Neutrophil (primary cell): ENCODE results near the gene PLXNA4.

Source experiments
- H3K27ac ChIP-seq: fragments of 200-600 bp; sonication (generic); 2 replicates; pipeline ENCODE4 v1.5.1; 2016; ENCODE audit warnings: mild to moderate bottlenecking, moderate library complexity
- H3K27me3 ChIP-seq: fragments of 200-600 bp; sonication (generic); 2 replicates; pipeline ENCODE4 v1.6.0; 2016; ENCODE audit warnings: mild to moderate bottlenecking
- H3K36me3 ChIP-seq: fragments of 200-600 bp; sonication (generic); 2 replicates; pipeline ENCODE4 v1.5.1; 2017
- H3K4me1 ChIP-seq, 2 experiments: fragments of 200-600 bp in 1 of 2; sonication (generic) in 1 of 2; 1 replicate in 1 of 2; 2 replicates in 1 of 2; pipeline versions ENCODE4 v1.5.1 to v1.6.1; 2013 to 2016; ENCODE audit warnings: low read depth in 1 of 2, low read length in 1 of 2, mild to moderate bottlenecking in 1 of 2, moderate library complexity in 1 of 2; ENCODE audit not compliant: control insufficient read depth in 1 of 2, insufficient read depth in 1 of 2
- H3K4me3 ChIP-seq, 2 experiments: fragments of 200-600 bp in 1 of 2; sonication (generic) in 1 of 2; 1 replicate in 1 of 2; 2 replicates in 1 of 2; pipeline ENCODE4 v1.5.1; 2013 to 2016; ENCODE audit warnings: low read depth in 1 of 2, low read length in 1 of 2, mild to moderate bottlenecking in 1 of 2, moderate library complexity in 1 of 2
- H3K9me3 ChIP-seq: fragments of 200-600 bp; sonication (generic); 2 replicates; pipeline ENCODE4 v1.5.1; 2016
- CTCF ChIP-seq: fragments of 200-600 bp; sonication (generic); IDR thresholded peaks from 2 replicates; pipeline ENCODE4 v1.5.1; 2016; ENCODE audit warnings: antibody characterized with exemption

PLXNA4 gene

GRCh38 chr7:132465516-132465915, 110.8 kb downstream of the PLXNA4 start:
- H3K27ac ChIP-seq = no peak overlapping the region
- no peak overlapping the region for H3K4me3 ChIP-seq
- no peak for TF ChIP-seq CTCF
- no peaks in the 10 kb centered on the region for H3K9me3 ChIP-seq
- H3K36me3 ChIP-seq = no peaks in the 10 kb centered on the region
- no peaks in the 10 kb centered on the region for H3K27me3 ChIP-seq
- H3K4me1 ChIP-seq = no peaks in the 10 kb centered on the region

DNA sequence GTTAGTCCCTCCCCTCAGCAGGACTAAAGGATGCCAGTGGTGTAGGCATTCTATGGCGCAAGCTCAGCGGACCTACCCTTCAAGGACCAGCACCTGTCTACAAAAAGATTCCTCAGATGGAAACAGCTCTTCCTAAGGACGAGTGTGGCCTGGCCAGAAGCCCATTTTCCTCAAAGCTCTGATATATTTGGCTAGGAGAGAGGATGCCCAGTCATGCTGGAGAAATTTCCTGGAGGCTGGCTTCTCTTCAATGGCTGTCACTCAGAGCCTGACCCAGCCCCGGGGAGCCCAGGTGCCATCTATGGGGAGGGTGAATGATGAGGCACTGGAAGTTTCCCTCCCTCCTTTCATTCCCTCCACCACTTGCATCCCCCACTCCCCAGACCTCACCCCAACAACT, 111.5 kb downstream of the PLXNA4 start:
- Histone ChIP-seq H3K27me3 (no peaks in the 10 kb centered on the region), H3K4me1 (no peaks in the 10 kb centered on the region), H3K4me3 (no peak overlapping the region), H3K9me3 (no peaks in the 10 kb centered on the region), H3K27ac (no peak overlapping the region), H3K36me3 (no peaks in the 10 kb centered on the region)
- TF ChIP-seq CTCF = no peak

- no peak overlapping the region for H3K27ac ChIP-seq
- H3K27me3 ChIP-seq = no peaks in the 10 kb centered on the region
- no peak overlapping the region for H3K4me3 ChIP-seq
- no peaks in the 10 kb centered on the region for H3K4me1 ChIP-seq
- no peak for TF ChIP-seq CTCF
- no peaks in the 10 kb centered on the region for H3K36me3 ChIP-seq
- H3K9me3 ChIP-seq = no peaks in the 10 kb centered on the region
Measured at GRCh38 chr7:132463922-132464321, 112.3 kb downstream of the PLXNA4 start.

DNA sequence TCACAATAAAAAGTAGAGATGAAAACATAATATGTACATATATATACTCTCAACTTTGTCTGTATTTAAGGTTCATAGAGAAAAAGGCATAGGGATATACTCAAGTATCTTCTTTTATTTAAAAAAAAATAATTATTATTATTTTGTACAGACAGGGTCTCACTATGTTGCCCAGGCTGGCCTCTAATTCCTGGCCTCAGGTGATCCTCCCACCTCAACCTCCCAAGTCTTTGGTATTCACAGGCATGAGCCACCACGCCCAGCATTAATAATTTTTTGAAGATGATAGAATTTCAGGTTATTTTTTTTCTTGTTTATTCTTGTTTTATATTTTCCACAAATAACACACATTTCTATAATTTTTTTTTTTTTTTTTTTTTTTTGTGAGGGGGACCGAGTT, 113.8 kb downstream of the PLXNA4 start:
- no peaks in the 10 kb centered on the region for H3K36me3 ChIP-seq
- no peak for TF ChIP-seq CTCF
- no peaks in the 10 kb centered on the region for H3K9me3 ChIP-seq
- no peaks in the 10 kb centered on the region for H3K27me3 ChIP-seq
- no peak overlapping the region for H3K4me3 ChIP-seq
- H3K4me1 ChIP-seq = no peaks in the 10 kb centered on the region
- H3K27ac ChIP-seq = no peak overlapping the region

DNA sequence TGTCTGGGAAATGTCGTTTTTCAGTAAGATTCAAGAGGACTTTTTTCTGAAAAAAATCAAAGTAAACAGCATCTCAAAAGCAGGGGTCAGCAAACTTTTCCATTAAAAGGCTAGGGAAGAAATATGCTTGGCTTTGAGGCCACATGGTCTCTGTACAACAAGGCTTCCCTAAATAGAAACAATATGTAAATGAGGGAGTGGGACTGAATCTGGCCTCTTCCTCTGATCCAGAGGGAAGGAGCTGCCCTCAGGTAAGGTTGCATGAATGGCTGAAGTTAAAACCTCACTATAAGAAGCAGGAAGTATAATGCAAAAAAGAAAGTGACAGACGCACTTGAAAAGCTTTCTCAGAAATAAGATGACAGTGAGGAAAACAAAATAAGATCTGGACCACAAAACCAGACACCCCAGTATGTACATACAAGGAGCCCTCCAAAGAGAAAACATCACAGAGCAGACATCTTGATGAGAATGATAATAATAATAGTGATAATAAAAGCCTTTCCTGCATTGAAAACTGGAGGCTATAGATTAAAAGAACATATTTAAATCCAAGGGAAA, 115.2 kb downstream of the PLXNA4 start:
- H3K4me1 ChIP-seq = no peaks in the 10 kb centered on the region
- no peaks in the 10 kb centered on the region for H3K36me3 ChIP-seq
- H3K9me3 ChIP-seq = no peaks in the 10 kb centered on the region
- TF ChIP-seq CTCF = no peak
- H3K4me3 ChIP-seq = no peak overlapping the region
- H3K27me3 ChIP-seq = no peaks in the 10 kb centered on the region
- H3K27ac ChIP-seq = no peak overlapping the region

DNA sequence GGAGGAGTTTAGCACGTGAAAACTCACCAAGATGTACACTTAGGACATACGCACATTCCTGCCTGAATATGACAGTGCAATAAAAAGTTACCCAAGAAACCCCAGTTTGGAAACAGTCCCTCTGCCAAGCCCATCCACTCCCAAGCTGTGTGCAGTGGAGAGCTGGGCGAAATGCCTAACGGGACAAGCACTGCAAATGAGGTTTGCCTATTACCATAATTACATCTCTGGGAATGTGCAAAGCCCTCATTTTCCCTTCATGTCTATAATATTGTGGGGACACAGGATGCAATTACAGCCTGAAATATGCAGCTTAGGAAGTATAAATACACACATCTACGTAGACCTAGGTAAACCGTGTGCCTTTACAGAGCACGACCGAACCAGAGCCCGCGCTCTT, 117.5 kb downstream of the PLXNA4 start:
- Histone ChIP-seq H3K27ac (no peak overlapping the region), H3K36me3 (no peaks in the 10 kb centered on the region), H3K4me3 (no peak overlapping the region), H3K27me3 (no peaks in the 10 kb centered on the region), H3K9me3 (no peaks in the 10 kb centered on the region), H3K4me1 (no peaks in the 10 kb centered on the region)
- no peak for TF ChIP-seq CTCF
